Motor neuron (in vitro differentiated cells): ENCODE data around the gene PANK3. TPM values are rescaled to one million over a fixed set of nuclear protein-coding genes. Genes with fewer than 3 reads are reported as not detected.
A peak's percentile ranks its signal among the peaks of the same experiment; 100 is the strongest.

Experiments used
- ATAC-seq, 8 experiments: fragments of 200-7000 bp; cut with Tn5 transposase; replicated peaks in 6 of 8; 2 replicates each; pipeline ENCODE4 v1.8.0; 2021; ENCODE audit warnings: mild to moderate bottlenecking in 8 of 8, moderate library complexity in 8 of 8
- H3K27ac ChIP-seq, 2 donors: fragments of 250-450 bp; sonication (Bioruptor Pico); 2 replicates each; pipeline ENCODE4 v1.9.0; 2021; ENCODE audit warnings: antibody characterized with exemption in 2 of 2, mild to moderate bottlenecking in 2 of 2, moderate library complexity in 1 of 2
- H3K4me1 ChIP-seq, 2 donors: fragments of 250-450 bp; sonication (Bioruptor Pico); replicated peaks in 1 of 2; 2 replicates each; pipeline ENCODE4 v1.6.1; 2021; ENCODE audit warnings: antibody characterized with exemption in 2 of 2, mild to moderate bottlenecking in 2 of 2, moderate library complexity in 1 of 2
- H3K4me3 ChIP-seq, 5 donors: fragments of 250-450 bp; sonication (Bioruptor Pico); 2 replicates each; pipeline ENCODE4 v1.9.0; 2021; ENCODE audit warnings: antibody characterized with exemption in 5 of 5, mild to moderate bottlenecking in 5 of 5, moderate library complexity in 4 of 5
- WGBS, 10 experiments: fragments of 450-650 bp; shearing (Covaris generic); methylation state at CpG; one replicate each; pipeline ENCODE4 v1.0.0; 2022; 5-methylcytosine and 5-hydroxymethylcytosine counted together
- in situ Hi-C, 9 experiments: fragments of 400-800 bp; cut with MboI; loops; one replicate each; pipeline ENCODE4 v1.15.0; 2021; ENCODE audit warnings: low sequenced_read_pairs in 9 of 9, low pct_unique_long_range_greater_than_20kb in 2 of 9; ENCODE audit not compliant: unreplicated experiment in 9 of 9
- total RNA-seq, 8 experiments: library from RNA; unstranded; fragments of 300-600 nt; gene quantifications; 2 replicates each; pipeline versions ENCODE4 v1.2.3 to v1.2.4, GENCODE V29; 2022

PANK3 gene
- total RNA-seq, 8 experiments from 2014 or later = 44.3 to 82.0 (median 65.6) TPM

DNA sequence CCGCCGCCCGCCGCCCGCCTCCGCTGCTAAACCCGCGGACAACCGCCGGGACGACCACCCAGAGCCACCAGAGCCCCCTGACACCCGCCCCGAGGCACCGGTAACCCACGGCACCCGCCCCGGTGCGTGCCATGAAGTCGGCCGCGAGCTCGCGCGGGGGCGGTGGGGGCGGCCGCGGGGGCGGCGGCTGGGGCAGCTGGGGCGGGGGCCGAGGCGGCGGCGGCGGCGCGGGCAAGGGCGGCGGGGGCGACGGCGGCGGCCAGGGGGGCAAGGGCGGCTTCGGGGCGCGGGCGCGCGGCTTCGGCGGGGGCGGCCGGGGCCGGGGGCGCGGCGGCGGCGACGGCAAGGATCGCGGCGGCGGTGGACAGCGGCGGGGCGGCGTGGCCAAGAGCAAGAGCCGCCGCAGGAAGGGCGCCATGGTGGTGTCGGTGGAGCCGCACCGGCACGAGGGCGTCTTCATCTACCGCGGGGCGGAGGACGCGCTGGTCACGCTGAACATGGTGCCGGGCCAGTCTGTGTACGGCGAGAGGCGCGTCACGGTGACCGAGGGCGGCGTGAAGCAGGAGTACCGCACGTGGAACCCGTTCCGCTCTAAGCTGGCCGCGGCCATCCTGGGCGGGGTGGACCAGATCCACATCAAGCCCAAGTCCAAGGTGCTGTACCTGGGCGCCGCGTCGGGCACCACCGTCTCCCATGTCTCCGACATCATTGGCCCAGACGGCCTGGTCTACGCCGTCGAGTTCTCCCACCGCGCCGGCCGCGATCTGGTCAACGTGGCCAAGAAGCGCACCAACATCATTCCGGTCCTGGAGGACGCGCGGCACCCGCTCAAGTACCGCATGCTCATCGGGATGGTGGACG is 49.6 kb downstream of the PANK3 start:
- 100% methylated on average over 1 to 2 of the region's 125 CpGs; no CpG with 5 or more reads in 8 of the 10 experiments for WGBS, 10 experiments
- in situ Hi-C loops = no loop called here
- Histone ChIP-seq H3K4me3 (peak overlapping the region; percentile 56 to 78 (median 62)), H3K27ac (peak overlapping the region; percentile 91), H3K4me1 (peaks cover 28 to 32% of the 10 kb centered on the region in 2 donors)
- ATAC-seq = peak in 5 of 8 experiments; percentile 21 to 51 (median 31)

DNA sequence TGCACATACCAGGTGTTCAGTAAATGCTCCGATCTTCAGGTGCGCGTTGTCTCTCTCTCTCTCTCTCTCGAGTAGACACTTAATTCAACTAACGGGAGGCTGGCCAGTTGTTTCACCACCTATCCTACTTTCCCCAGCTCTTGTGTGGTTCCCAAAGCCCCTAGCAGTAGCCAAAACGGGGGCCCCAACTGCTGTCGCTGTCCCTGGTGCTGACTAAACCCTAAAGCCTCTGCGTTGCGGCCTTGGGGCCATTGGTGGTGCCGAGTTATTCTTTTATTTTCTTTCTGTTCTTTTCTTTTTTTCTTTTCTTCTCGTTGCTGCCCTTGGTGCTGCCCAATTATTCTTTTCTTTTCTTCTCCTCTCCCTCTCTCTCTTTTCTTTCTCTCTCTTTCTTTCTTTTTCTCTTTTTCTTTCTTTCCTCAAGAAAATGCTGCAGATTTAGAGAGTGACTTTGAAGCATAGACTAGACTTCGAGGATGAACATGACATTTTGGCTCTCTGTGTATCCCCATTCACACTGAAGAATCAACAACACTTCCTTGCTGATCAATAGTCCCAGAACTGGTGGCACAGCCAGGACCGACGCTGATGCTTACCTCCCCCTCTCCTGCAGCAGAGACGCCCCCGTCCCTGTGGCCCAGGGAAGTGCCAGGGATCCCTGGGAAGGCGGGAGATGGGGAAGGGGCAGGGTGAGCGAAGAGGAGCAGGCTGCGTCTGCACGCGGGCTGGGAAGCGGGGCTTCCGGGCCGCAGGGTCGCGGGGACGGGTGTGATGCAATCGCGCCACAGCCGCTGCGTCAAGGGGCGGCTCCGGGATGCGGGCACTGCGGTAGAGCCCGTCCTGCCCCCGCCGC is 50.4 kb downstream of the PANK3 start, which contains the start of gene FBLL1:
Gene FBLL1, plus strand, starts transcription at position 785 of the 853 bp plus-strand sequence. CDS start 200 bp downstream, outside the sequence.
- H3K4me3 ChIP-seq = peak within 1 kb of the TSS; percentile 56 to 78 (median 62)
- peak in 6 of 8 experiments; percentile 28 to 93 (median 91) for ATAC-seq
- 5 to 40% (median 21%) methylated on average over 5 to 17 of the region's 38 CpGs for WGBS, 10 experiments
- peak within 1 kb of the TSS; percentile 91 for H3K27ac ChIP-seq
- H3K4me1 ChIP-seq = peaks cover 28 to 32% of the 10 kb centered on the region in 2 donors
- in situ Hi-C loops = no loop called here

DNA sequence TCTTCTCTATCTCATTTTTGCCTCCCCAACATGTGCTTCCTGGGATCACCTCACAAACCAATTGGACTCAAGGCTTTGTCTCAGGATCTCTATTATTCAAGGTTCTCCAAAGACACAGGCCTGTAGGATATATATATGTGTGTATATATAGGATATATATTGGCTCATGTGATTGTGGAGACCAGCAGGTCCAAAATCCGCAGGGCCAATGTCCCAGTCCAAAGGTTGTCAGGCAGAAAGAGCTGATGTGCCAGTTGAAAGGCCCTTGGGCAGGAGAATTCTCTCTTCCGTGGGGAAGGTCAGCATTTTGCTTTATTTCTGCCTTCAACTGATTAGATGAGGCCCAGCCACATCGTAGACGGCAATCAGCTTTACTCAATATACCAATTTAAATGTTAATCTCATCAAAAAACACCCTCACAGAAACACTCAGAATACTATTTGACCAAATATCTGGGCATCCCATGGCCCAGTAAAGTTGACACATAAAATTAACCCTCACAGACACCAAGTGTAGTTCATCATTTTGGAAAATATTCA is 51.3 kb downstream of the PANK3 start:
- peaks cover 28 to 31% of the 10 kb centered on the region in 2 donors for H3K4me1 ChIP-seq
- no peak overlapping the region for H3K27ac ChIP-seq
- WGBS, 10 experiments = 72 to 100% (median 100%) methylated on average over 1 to 4 of the region's 4 CpGs; no CpG with 5 or more reads in 3 of the 10 experiments
- in situ Hi-C loops = no loop called here
- no peak overlapping the region for H3K4me3 ChIP-seq
- ATAC-seq = no peak

DNA sequence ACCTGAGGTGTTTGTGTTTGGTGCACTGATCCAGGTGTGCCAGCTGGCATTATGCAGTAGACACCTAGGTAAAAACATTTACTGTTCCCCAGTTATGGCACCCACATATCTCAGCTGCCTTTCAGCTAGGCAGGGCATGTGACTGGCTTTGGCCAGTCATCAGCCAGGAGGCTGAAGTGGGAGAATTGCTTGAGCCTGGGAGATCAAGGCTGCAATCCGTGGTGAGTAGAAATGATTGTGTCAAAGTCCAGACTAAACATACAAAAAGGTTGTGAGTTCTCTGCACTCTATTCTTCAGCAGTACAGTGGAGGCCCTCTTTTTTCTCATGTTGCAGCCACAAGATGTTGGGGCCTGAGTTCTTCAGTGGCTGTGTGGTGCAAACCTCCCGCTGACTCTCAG is 53.3 kb downstream of the PANK3 start:
- 64 to 100% (median 100%) methylated on average over 1 to 2 of the region's 2 CpGs; no CpG with 5 or more reads in 3 of the 10 experiments for WGBS, 10 experiments
- in situ Hi-C loops = no loop called here
- H3K4me1 ChIP-seq = peaks cover 12 to 15% of the 10 kb centered on the region in 2 donors
- H3K27ac ChIP-seq = no peak overlapping the region
- no peak for ATAC-seq
- H3K4me3 ChIP-seq = no peak overlapping the region

DNA sequence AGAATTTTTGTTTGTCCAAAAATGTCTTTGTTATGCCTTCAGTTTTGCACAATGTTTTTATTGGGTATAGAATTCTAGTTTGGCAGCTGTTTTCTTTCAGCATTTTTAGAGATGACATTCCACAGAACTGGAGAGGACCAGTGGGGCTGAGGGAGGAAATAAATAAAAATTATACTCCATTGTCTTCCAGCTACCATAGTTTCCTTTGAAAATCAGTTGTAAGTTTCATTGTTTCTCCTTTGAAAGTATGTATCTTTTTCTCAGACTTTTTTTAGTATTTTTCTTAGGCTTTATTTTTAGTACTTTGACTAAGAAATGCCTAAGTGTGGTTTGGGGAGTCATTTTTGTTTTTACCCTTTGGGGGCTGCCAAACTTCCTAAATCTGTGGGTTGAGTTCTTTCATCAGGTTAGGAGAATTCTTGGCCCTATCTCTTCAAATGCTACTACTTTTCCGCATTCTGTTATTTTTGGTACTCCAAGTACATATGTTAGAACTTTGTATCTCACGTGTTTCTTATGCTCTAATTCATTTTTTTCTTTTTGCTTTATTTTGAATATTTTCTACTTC is 65.2 kb downstream of the PANK3 start:
- no peak overlapping the region for H3K4me3 ChIP-seq
- H3K4me1 ChIP-seq = no peaks in the 10 kb centered on the region
- in situ Hi-C loops = no loop called here
- no peak for ATAC-seq
- H3K27ac ChIP-seq = no peak overlapping the region
- 94 to 100% (median 99%) methylated on average over 1 to 2 of the region's 2 CpGs for WGBS, 10 experiments

DNA sequence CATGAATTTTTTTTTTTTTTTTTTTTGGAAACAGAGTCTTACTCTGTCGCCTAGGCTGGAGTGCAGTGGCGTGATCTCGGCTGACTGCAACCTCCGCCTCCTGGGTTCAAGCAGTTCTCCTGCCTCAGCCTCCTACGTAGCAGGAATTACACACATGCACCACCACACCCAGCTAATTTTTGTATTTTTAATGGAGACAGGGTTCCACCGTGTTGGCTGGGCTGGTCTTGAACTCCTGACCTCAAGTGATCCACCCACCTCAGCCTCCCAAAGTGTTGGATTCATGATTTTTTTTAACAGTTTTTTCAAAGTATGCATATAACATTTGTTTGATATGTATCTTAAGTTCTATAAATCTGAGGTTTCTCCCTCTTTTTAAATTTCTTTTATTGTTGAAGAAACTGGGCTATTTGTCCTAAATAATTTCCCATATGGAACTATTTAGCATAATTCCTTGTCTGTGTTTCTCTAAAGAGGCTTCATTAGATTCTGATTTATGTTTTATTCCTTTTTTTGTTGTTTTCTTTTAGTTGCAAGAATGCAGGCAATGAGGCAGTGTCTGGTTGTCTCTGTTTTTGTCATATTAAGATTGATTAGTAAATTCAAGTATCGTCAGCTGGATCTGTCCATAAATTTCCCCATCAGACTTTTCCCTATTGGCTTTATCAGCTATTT is 76.5 kb downstream of the PANK3 start:
- in situ Hi-C loops = no loop called here
- H3K27ac ChIP-seq = no peak overlapping the region
- H3K4me3 ChIP-seq = no peak overlapping the region
- WGBS, 10 experiments = 55 to 100% (median 83%) methylated on average over 1 to 7 of the region's 7 CpGs
- ATAC-seq = peak in 2 of 8 experiments; percentile 79 to 87
- H3K4me1 ChIP-seq = no peaks in the 10 kb centered on the region

Other genes starting within 250 kb of the PANK3 start
- gene RARS1, start 92.9 kb downstream of the PANK3 start, total RNA-seq = 100 to 1,000 TPM in 4 of 8 experiments, 10 to 100 TPM in 4; 69.1 to 244 (median 97.5) TPM
- 10 to 100 TPM in 5 of 8 experiments, 1 to 10 TPM in 3; 4.7 to 65.8 (median 37.1) TPM for gene FBLL1, start 50.1 kb downstream of the PANK3 start, total RNA-seq